Liver (tissue), 9 donors: ENCODE data around the gene EPGN. TPM values are rescaled to one million over a fixed set of nuclear protein-coding genes. Genes with fewer than 3 reads are reported as not detected.

Experiments
- DNase-seq: peaks from one replicate; pipeline ENCODE4 v3.0.0-alpha.2; 2017; ENCODE audit warnings: low spot score
- H3K27ac ChIP-seq, 2 donors: one replicate each; pipeline ENCODE4 v1.7.0; 2013; ENCODE audit warnings: inconsistent platforms in 2 of 2, low read length in 2 of 2, control low read depth in 1 of 2, low read depth in 1 of 2, mild to moderate bottlenecking in 1 of 2
- H3K27me3 ChIP-seq, 4 donors: one replicate each; pipeline versions ENCODE4 v1.6.1 to v1.7.0; 2013; ENCODE audit warnings: low read length in 3 of 4, inconsistent platforms in 1 of 4, mild to moderate bottlenecking in 1 of 4, moderate library complexity in 1 of 4; ENCODE audit not compliant: control insufficient read depth in 4 of 4, insufficient read depth in 4 of 4
- H3K36me3 ChIP-seq, 4 donors: one replicate each; pipeline versions ENCODE4 v1.6.1 to v1.7.0; 2013; ENCODE audit warnings: low read length in 3 of 4, mild to moderate bottlenecking in 3 of 4, low read depth in 1 of 4, moderate library complexity in 1 of 4; ENCODE audit not compliant: control insufficient read depth in 4 of 4, insufficient read depth in 3 of 4
- H3K4me1 ChIP-seq, 4 donors: one replicate each; pipeline versions ENCODE4 v1.6.1 to v1.7.0; 2013; ENCODE audit warnings: low read length in 3 of 4, mild to moderate bottlenecking in 3 of 4, moderate library complexity in 1 of 4; ENCODE audit not compliant: control insufficient read depth in 4 of 4, insufficient read depth in 4 of 4
- H3K4me3 ChIP-seq, 3 donors: one replicate each; pipeline versions ENCODE4 v1.6.1 to v1.7.0; 2013; ENCODE audit warnings: low read length in 3 of 3, control low read depth in 1 of 3, low read depth in 1 of 3, mild to moderate bottlenecking in 1 of 3
- H3K9ac ChIP-seq, 2 donors: one replicate each; pipeline ENCODE4 v1.7.0; 2013; ENCODE audit warnings: low read length in 2 of 2, mild to moderate bottlenecking in 2 of 2, moderate library complexity in 2 of 2, control low read depth in 1 of 2, low read depth in 1 of 2
- H3K9me3 ChIP-seq, 4 donors: one replicate each; pipeline versions ENCODE4 v1.6.1 to v1.7.0; 2013; ENCODE audit warnings: low read length in 3 of 4; ENCODE audit not compliant: control insufficient read depth in 4 of 4
- ATF3 ChIP-seq: IDR thresholded peaks from 2 replicates; pipeline ENCODE4 v1.6.1; 2016; ENCODE audit warnings: antibody characterized with exemption
- CTCF ChIP-seq: fragments of 150-350 bp; IDR thresholded peaks from 2 replicates; pipeline ENCODE4 v1.5.1; 2017; ENCODE audit warnings: improper control_type of control experiment, low read depth, low read length; ENCODE audit not compliant: missing input control
- EGR1 ChIP-seq, 2 donors: IDR thresholded peaks; 2 replicates each; pipeline ENCODE4 v1.6.1; 2016 to 2018; ENCODE audit warnings: antibody characterized with exemption in 2 of 2, low read depth in 2 of 2
- FOXA1 ChIP-seq: IDR thresholded peaks from 2 replicates; pipeline ENCODE4 v1.6.1; 2016; ENCODE audit warnings: antibody characterized with exemption
- FOXA2 ChIP-seq: IDR thresholded peaks from 2 replicates; pipeline ENCODE4 v1.6.1; 2016; ENCODE audit warnings: antibody characterized with exemption
- GABPA ChIP-seq, 2 donors: IDR thresholded peaks in 1 of 2; conservative IDR thresholded peaks in 1 of 2; 2 replicates each; pipeline ENCODE4 v1.6.1; 2016; ENCODE audit warnings: antibody characterized with exemption in 2 of 2, mild to moderate bottlenecking in 1 of 2, moderate library complexity in 1 of 2
- HNF4A ChIP-seq, 2 donors: conservative IDR thresholded peaks; 2 replicates each; pipeline ENCODE4 v1.6.1; 2016; ENCODE audit warnings: antibody characterized with exemption in 2 of 2, mild to moderate bottlenecking in 2 of 2
- HNF4G ChIP-seq: IDR thresholded peaks from 2 replicates; pipeline ENCODE4 v1.6.1; 2016; ENCODE audit warnings: antibody characterized with exemption
- JUND ChIP-seq, 2 donors: IDR thresholded peaks; 2 replicates each; pipeline ENCODE4 v1.6.1; 2016; ENCODE audit warnings: antibody characterized with exemption in 2 of 2
- MAX ChIP-seq: IDR thresholded peaks from 2 replicates; pipeline ENCODE4 v1.6.1; 2016; ENCODE audit warnings: antibody characterized with exemption
- NR2F2 ChIP-seq: IDR thresholded peaks from 2 replicates; pipeline ENCODE4 v1.6.1; 2016; ENCODE audit warnings: antibody characterized with exemption
- RAD21 ChIP-seq, 2 donors: IDR thresholded peaks; 2 replicates each; pipeline ENCODE4 v1.6.1; 2016; ENCODE audit warnings: antibody characterized with exemption in 2 of 2, mild to moderate bottlenecking in 2 of 2
- REST ChIP-seq: IDR thresholded peaks from 2 replicates; pipeline ENCODE4 v1.6.1; 2016; ENCODE audit warnings: antibody characterized with exemption, mild to moderate bottlenecking
- RXRA ChIP-seq, 2 donors: IDR thresholded peaks; 2 replicates each; pipeline ENCODE4 v1.6.1; 2017 to 2018; ENCODE audit warnings: antibody characterized with exemption in 2 of 2, mild to moderate bottlenecking in 1 of 2
- SP1 ChIP-seq: IDR thresholded peaks from 2 replicates; pipeline ENCODE4 v1.6.1; 2018; ENCODE audit warnings: antibody characterized with exemption, mild to moderate bottlenecking
- TAF1 ChIP-seq: conservative IDR thresholded peaks from 2 replicates; pipeline ENCODE4 v1.6.1; 2016; ENCODE audit warnings: antibody characterized with exemption, mild to moderate bottlenecking
- YY1 ChIP-seq: IDR thresholded peaks from 2 replicates; pipeline ENCODE4 v1.6.1; 2016; ENCODE audit warnings: antibody characterized with exemption, mild to moderate bottlenecking
- ZBTB33 ChIP-seq: IDR thresholded peaks from 2 replicates; pipeline ENCODE4 v1.6.1; 2016; ENCODE audit warnings: antibody characterized with exemption
- WGBS: extraction: QIAGEN DNeasy Blood & Tissue Kit; methylation state at CpG from one replicate; pipeline ENCODE4 v1.1.7; 2013; 5-methylcytosine and 5-hydroxymethylcytosine counted together
- polyA plus RNA-seq, 2 donors: library from polyadenylated mRNA; stranded (reverse) in 1 of 2; unstranded in 1 of 2; fragments of 200-250 nt in 1 of 2; fragments of >200 nt in 1 of 2; fragmentation: Nextera tagmentation in 1 of 2; extraction: Ambion mirVana in 1 of 2; gene quantifications; one replicate each; pipeline versions ENCODE4 v1.2.1 to v1.2.3, GENCODE V29; 2013 to 2015
- total RNA-seq, 2 donors: library from RNA; depleted of rRNA; stranded (reverse); fragments of >200 nt; gene quantifications; one replicate each; pipeline ENCODE4 v1.2.3, GENCODE V29; 2014
- donor health status: healthy.
- donor health status: healthy.
- donor health status: healthy.
- donor health status: healthy.
- donor health status: healthy.

The EPGN gene
- total and polyA plus RNA-seq, 4 donors, result 0.09 to 0.75 TPM; not detected in 2

- Histone ChIP-seq H3K9ac (no peak overlapping the region), H3K9me3 (no peaks in the 10 kb centered on the region), H3K27ac (no peak overlapping the region), H3K27me3 (peaks cover 0 to 3% (median 0%) of the 10 kb centered on the region in 4 donors), H3K4me3 (no peak overlapping the region), H3K36me3 (no peaks in the 10 kb centered on the region), H3K4me1 (no peaks in the 10 kb centered on the region)
- TF ChIP-seq GABPA (IDR thresholded peaks at IDR 0.05 in 1 of 2, conservative IDR thresholded peaks at IDR 0.05 in 1 of 2) (no peak), REST (no peak), HNF4G (no peak), EGR1 (IDR thresholded peaks at IDR 0.05; ENCODE audit: low read depth in 2 of 2) (no peak), YY1 (no peak), HNF4A (conservative IDR thresholded peaks at IDR 0.05) (no peak), JUND (IDR thresholded peaks at IDR 0.05) (no peak), ZBTB33 (no peak), CTCF (no peak), MAX (no peak), SP1 (no peak), ATF3 (no peak), RAD21 (IDR thresholded peaks at IDR 0.05) (no peak), TAF1 (no peak), NR2F2 (no peak), FOXA1 (no peak), RXRA (IDR thresholded peaks at IDR 0.05) (no peak), FOXA2 (no peak)
- no peak for DNase-seq
- WGBS, result 76% methylated on average over 4 of the region's 4 CpGs
Observed at GRCh38 chr4:74323663-74324062, 15.4 kb downstream of the EPGN start.
